Measurements from ENCODE around the gene HINT1.

The HINT1 gene

DNA sequence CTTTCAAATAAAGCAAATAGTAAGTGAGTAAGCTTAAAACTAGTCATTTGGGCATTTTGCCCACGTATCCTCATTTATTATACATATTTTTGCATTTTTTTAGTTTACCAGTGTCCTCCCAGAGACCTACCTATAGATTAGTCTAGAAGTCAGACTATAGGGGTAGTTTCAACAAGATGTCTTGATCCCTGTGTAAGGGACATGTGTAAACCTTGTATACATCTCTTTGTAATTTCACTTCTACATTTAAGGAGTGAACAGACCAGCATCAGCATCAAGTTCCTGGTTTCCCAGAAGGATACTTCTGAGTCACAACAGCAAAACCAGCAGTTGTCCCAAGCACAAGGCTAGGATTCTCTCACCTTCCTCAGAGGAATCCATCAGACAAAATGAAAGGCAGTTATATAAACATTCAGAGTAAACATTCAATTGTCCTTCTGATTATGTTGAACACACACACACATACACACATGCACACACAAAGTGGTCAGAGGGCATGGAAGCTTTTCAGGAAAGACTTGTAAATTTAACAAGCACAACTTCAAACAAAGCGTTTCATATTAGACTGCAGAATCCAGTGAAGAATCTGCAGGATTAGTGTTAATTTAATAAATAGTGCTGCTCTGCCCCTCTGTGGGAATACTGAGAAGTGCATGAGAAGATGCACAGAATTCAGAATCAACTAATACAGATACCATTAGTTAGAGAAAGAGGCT lies 55.4 kb downstream of the HINT1 start:
- no peak for DNase-seq
